Measurements from ENCODE around the gene CACFD1.

The CACFD1 gene

GRCh38 chr9:133499892-133500270, 40.1 kb downstream of the CACFD1 start:
- DNase-seq (ENCODE audit: low spot score), result no peak

DNA sequence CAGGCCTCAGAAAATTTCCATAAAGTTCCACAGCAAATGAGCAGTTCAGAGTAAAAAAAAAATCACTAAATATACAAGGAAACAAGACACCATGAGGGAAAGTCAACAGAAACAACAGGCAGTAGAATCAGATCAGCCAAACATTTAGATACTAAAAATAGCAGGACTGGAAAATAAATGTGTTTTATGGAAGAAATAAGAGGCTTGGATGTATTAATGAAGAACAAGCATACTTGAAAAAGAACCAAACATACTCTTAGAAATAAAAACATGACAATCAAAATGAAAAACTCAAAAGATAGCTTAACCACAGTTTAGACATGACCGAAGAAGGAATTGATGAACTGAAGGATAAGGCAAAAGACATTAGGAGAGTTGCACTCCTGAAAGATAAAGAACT, 42.3 kb downstream of the CACFD1 start:
- DNase-seq (ENCODE audit: low spot score), result no peak

DNA sequence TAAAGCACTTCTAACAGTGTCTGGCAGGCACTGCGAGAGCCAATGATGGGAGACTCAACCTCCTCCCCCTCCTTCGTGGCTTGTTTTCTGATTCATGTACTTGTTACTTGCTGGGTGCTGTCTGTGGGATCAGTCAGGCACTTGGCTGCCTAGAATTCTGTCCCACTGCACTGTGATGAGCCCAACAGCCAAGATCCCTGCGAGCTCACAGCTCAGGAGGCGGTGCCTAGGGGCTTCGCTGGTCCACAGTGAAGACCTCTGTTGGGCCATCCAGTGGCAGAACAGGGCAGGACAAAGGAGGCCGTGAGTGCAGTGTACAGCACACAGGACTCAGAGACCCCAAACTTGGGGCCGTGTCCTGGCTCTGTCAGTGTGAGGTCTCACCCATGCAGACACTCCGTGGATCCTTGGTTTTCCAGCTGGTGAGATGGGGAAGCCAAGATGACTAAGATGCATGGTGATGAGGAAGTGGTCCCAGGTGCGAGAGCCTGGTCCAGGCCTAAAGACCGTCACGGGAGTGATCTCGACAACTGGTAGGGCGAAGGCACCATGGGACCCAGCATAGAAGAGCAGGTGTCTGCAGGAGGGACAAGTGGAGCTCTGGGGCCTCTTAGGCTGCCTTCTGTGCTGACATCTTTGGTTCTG, 45.5 kb downstream of the CACFD1 start:
- DNase-seq (ENCODE audit: low spot score), result no peak

DNA sequence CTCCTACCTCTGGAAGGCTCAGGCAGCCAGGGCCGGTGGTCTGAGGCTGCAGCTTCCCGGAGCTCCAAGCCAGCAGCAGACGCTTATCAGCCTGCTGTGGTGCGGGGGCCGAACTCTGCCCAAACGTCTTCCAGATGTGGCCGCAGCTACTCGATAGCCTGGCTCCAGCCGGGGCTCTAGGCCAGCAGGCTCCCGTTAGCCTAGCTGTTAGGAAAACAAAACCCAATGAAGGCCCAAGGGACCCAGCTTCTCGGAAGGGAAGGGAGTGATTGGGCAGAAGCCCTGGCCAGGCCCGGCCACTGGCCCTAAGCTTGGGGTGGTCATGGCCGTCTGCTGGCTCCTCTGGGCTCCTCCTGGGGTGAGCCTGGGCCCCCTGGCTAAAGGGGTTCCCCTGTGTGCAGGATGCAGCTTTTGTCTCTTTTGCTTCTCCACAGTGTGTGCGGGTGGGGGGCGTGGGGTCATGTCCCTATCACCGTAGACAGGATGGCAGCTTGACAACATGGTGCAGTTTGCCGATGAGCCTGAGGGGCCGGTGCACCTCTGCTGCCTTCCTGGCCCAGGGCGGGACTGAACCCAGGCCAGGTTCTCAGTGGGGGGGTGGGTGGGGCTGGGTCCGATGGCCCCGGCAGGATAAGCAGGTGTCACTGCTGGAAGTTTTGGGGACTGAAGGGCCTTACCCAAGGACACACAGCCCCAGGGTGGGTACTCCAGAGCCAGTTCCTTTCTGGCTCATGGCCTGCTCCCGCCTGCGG, 46.3 kb downstream of the CACFD1 start:
- DNase-seq (ENCODE audit: low spot score), result no peak

DNA sequence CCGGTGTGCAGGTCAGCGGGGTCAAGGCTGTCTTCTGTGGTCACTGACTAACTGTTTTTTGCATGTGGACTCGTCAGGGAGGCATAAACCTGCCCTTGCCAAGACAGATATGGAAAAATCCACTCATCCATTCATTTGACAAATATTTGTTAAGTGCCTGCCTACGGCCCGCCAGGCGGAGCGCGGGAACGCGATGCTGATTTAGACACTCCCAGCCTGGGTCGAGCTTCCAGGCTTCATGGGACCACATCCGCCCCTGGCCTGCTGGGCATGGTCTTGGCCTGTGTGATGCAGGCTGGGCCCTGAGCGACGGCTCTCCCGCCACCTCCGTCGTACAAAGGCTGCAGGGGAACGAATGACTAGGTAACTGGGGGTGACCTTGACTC, 46.9 kb downstream of the CACFD1 start:
- DNase-seq (ENCODE audit: low spot score), result no peak

GRCh38 chr9:133507246-133507965, 47.6 kb downstream of the CACFD1 start:
- DNase-seq (ENCODE audit: low spot score), result no peak

DNA sequence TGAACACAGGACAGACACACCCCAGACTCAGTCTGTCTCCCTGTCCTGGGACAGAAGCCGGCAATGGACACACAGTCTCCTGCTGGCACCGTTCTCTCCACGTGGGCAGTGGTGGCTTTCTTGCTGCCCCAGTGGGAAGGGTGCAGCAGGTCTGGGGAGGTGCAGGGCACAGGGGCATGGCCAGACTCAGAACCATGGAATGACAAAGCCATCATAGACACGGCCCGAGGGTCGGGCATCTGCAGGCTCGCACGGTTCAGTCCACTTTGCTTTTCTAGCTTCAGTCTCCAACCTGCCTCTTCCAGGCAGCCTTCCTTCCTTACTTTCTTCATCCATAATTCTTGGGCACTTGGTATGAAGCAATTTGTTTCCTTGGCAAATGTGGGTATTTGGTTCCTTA, 48.3 kb downstream of the CACFD1 start:
- no peak for DNase-seq (ENCODE audit: low spot score)

- DNase-seq (ENCODE audit: low spot score), result no peak
These were observed 49.7 kb downstream of the CACFD1 start for GRCh38 chr9:133509179-133510083.

DNA sequence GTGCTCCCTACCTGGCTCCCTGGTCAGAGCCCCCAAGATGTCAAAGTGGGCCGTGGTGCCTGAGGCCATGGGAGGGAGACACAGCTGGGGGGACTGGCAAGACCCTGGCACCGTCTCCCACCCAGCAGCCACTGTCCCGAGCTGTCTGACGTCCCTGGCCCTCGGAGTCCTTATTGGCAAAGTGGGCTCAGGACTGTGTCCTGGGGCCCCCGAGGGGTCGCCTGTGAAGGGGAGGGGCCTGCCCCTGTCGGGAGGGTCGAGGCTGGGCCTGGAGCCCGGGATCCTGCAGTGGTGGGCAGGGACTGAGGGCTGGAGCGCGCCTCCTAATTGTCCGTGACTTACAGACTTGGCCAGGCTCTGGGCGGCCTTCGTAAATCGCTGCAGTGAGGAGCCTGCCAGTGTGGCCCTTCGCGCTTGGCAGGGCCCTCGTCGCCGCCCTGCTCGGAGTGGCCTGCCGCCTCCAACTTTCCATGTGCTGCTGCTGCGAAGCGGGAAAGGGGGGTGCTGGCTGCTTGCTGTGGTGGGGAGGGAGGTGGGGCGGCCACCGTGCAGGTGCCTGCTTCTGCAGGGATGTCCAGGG, 51.2 kb downstream of the CACFD1 start:
- no peak for DNase-seq (ENCODE audit: low spot score)

- no peak for DNase-seq (ENCODE audit: low spot score)
These were observed 51.8 kb downstream of the CACFD1 start for GRCh38 chr9:133511607-133512006.

GRCh38 chr9:133512253-133513213, 52.8 kb downstream of the CACFD1 start:
- no peak for DNase-seq (ENCODE audit: low spot score)

- DNase-seq (ENCODE audit: low spot score), result no peak
These were observed 53.7 kb downstream of the CACFD1 start for GRCh38 chr9:133513214-133514100.

- DNase-seq (ENCODE audit: low spot score), result no peak
These were observed 54.9 kb downstream of the CACFD1 start for GRCh38 chr9:133514460-133515239.

- DNase-seq (ENCODE audit: low spot score), result no peak
These were observed 55.4 kb downstream of the CACFD1 start for GRCh38 chr9:133515240-133515610.

DNA sequence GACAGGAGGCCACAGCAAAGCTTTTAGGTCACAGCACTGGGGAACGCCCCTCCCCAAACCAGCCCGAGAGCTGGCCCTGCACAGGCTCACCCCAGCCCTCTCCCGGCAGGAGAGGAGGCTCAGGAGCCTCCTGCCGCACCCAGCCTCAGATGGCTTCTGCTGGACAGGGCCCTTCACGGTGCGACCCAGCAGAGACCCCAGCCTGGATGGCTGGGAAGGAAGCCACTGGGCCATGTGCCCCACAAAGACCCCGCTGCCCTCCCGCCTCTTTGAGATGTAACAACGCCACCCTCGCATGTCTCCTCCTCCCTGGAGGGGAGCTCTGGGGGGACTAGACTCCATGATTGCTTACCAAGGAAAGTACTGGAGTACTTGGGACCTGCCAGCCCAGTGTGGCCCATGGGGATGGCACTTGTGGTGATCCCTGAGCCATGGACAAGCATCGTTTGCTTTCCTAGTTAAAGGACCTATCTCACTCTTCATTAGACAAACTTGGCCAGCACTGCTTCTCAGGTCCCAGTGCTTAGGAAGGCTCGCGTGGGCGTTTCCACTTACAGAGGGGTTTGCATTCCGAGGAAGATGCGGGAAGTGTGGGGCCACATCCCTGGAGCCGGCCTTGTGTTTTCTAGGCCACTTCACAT, 56.0 kb downstream of the CACFD1 start:
- no peak for DNase-seq (ENCODE audit: low spot score)

- no peak for DNase-seq (ENCODE audit: low spot score)
These were observed 56.6 kb downstream of the CACFD1 start for GRCh38 chr9:133516256-133516960.

GRCh38 chr9:133516961-133517350, 57.2 kb downstream of the CACFD1 start:
- DNase-seq (ENCODE audit: low spot score), result no peak

DNA sequence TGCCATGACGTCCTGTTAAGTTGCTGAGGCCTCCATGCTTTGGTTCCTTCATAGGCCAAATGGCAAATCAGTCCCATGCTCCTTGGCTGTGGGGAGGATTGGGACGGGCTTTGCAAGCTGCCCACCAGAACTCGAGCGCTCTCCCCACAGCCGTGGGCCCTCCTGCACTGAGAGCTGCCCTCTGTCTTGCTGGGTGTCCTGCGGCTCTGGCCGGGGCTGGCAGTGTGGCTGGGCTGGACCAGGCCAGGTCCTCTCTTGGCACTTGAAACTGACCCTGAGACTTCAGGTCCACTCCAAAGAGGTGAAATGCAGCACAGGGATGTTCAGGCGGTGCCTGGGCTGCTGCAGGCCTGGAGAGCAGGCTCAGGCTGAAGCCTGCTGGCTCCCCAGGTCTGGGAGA, 57.9 kb downstream of the CACFD1 start:
- no peak for DNase-seq (ENCODE audit: low spot score)
